ENCODE measurements around the gene GNRH2.

GNRH2 gene

GRCh38 chr20:3088031-3088430 is 44.6 kb downstream of the GNRH2 start:
- Histone ChIP-seq H3K4me3 (ENCODE audit: low read depth, low read length) (no peak overlapping the region), H3K36me3 (no peaks in the 10 kb centered on the region), H3K27me3 (ENCODE audit: insufficient read depth, low read depth, severe bottlenecking) (no peaks in the 10 kb centered on the region), H3K27ac (no peak overlapping the region), H3K9me3 (ENCODE audit: severe bottlenecking) (no peaks in the 10 kb centered on the region)
- TF ChIP-seq CTCF (IDR thresholded peaks at IDR 0.05; ENCODE audit: low read depth, low read length): no peak
- DNase-seq: no peak

- H3K4me3 ChIP-seq (ENCODE audit: low read depth, low read length): no peak overlapping the region
- no peaks in the 10 kb centered on the region for H3K36me3 ChIP-seq
- DNase-seq: no peak
- no peak overlapping the region for H3K27ac ChIP-seq
- H3K9me3 ChIP-seq (ENCODE audit: severe bottlenecking): no peaks in the 10 kb centered on the region
- TF ChIP-seq CTCF (IDR thresholded peaks at IDR 0.05; ENCODE audit: low read depth, low read length): no peak
- no peaks in the 10 kb centered on the region for H3K27me3 ChIP-seq (ENCODE audit: insufficient read depth, low read depth, severe bottlenecking)
Observed at GRCh38 chr20:3090565-3090964, 47.1 kb downstream of the GNRH2 start.

GRCh38 chr20:3092611-3093379 is 49.4 kb downstream of the GNRH2 start:
- no peak for DNase-seq
- Histone ChIP-seq H3K27ac (no peak overlapping the region), H3K4me3 (ENCODE audit: low read depth, low read length) (no peak overlapping the region), H3K36me3 (no peaks in the 10 kb centered on the region), H3K27me3 (ENCODE audit: insufficient read depth, low read depth, severe bottlenecking) (no peaks in the 10 kb centered on the region), H3K9me3 (ENCODE audit: severe bottlenecking) (no peaks in the 10 kb centered on the region)
- TF ChIP-seq CTCF (IDR thresholded peaks at IDR 0.05; ENCODE audit: low read depth, low read length): no peak

GRCh38 chr20:3093861-3094361 is 50.5 kb downstream of the GNRH2 start:
- Histone ChIP-seq H3K4me3 (ENCODE audit: low read depth, low read length) (no peak overlapping the region), H3K36me3 (no peaks in the 10 kb centered on the region), H3K27ac (no peak overlapping the region), H3K27me3 (ENCODE audit: insufficient read depth, low read depth, severe bottlenecking) (no peaks in the 10 kb centered on the region), H3K9me3 (ENCODE audit: severe bottlenecking) (no peaks in the 10 kb centered on the region)
- DNase-seq: no peak
- no peak for TF ChIP-seq CTCF (IDR thresholded peaks at IDR 0.05; ENCODE audit: low read depth, low read length)

- Histone ChIP-seq H3K27ac (no peak overlapping the region), H3K36me3 (no peaks in the 10 kb centered on the region), H3K27me3 (ENCODE audit: insufficient read depth, low read depth, severe bottlenecking) (no peaks in the 10 kb centered on the region), H3K4me3 (ENCODE audit: low read depth, low read length) (no peak overlapping the region), H3K9me3 (ENCODE audit: severe bottlenecking) (no peaks in the 10 kb centered on the region)
- no peak for TF ChIP-seq CTCF (IDR thresholded peaks at IDR 0.05; ENCODE audit: low read depth, low read length)
- no peak for DNase-seq
Observed at GRCh38 chr20:3094848-3095629, 51.6 kb downstream of the GNRH2 start.
